Liver (tissue), 9 donors: ENCODE data around the gene LRP3. TPM values are rescaled to one million over a fixed set of nuclear protein-coding genes. Genes with fewer than 3 reads are reported as not detected.

Experiments
- DNase-seq: peaks from one replicate; pipeline ENCODE4 v3.0.0-alpha.2; 2017; ENCODE audit warnings: low spot score
- H3K27ac ChIP-seq, 2 donors: one replicate each; pipeline ENCODE4 v1.7.0; 2013; ENCODE audit warnings: inconsistent platforms in 2 of 2, low read length in 2 of 2, control low read depth in 1 of 2, low read depth in 1 of 2, mild to moderate bottlenecking in 1 of 2
- H3K27me3 ChIP-seq, 4 donors: one replicate each; pipeline versions ENCODE4 v1.6.1 to v1.7.0; 2013; ENCODE audit warnings: low read length in 3 of 4, inconsistent platforms in 1 of 4, mild to moderate bottlenecking in 1 of 4, moderate library complexity in 1 of 4; ENCODE audit not compliant: control insufficient read depth in 4 of 4, insufficient read depth in 4 of 4
- H3K36me3 ChIP-seq, 4 donors: one replicate each; pipeline versions ENCODE4 v1.6.1 to v1.7.0; 2013; ENCODE audit warnings: low read length in 3 of 4, mild to moderate bottlenecking in 3 of 4, low read depth in 1 of 4, moderate library complexity in 1 of 4; ENCODE audit not compliant: control insufficient read depth in 4 of 4, insufficient read depth in 3 of 4
- H3K4me1 ChIP-seq, 4 donors: one replicate each; pipeline versions ENCODE4 v1.6.1 to v1.7.0; 2013; ENCODE audit warnings: low read length in 3 of 4, mild to moderate bottlenecking in 3 of 4, moderate library complexity in 1 of 4; ENCODE audit not compliant: control insufficient read depth in 4 of 4, insufficient read depth in 4 of 4
- H3K4me3 ChIP-seq, 3 donors: one replicate each; pipeline versions ENCODE4 v1.6.1 to v1.7.0; 2013; ENCODE audit warnings: low read length in 3 of 3, control low read depth in 1 of 3, low read depth in 1 of 3, mild to moderate bottlenecking in 1 of 3
- H3K9ac ChIP-seq, 2 donors: one replicate each; pipeline ENCODE4 v1.7.0; 2013; ENCODE audit warnings: low read length in 2 of 2, mild to moderate bottlenecking in 2 of 2, moderate library complexity in 2 of 2, control low read depth in 1 of 2, low read depth in 1 of 2
- H3K9me3 ChIP-seq, 4 donors: one replicate each; pipeline versions ENCODE4 v1.6.1 to v1.7.0; 2013; ENCODE audit warnings: low read length in 3 of 4; ENCODE audit not compliant: control insufficient read depth in 4 of 4
- ATF3 ChIP-seq: IDR thresholded peaks from 2 replicates; pipeline ENCODE4 v1.6.1; 2016; ENCODE audit warnings: antibody characterized with exemption
- EGR1 ChIP-seq, 2 donors: IDR thresholded peaks; 2 replicates each; pipeline ENCODE4 v1.6.1; 2016 to 2018; ENCODE audit warnings: antibody characterized with exemption in 2 of 2, low read depth in 2 of 2
- FOXA1 ChIP-seq: IDR thresholded peaks from 2 replicates; pipeline ENCODE4 v1.6.1; 2016; ENCODE audit warnings: antibody characterized with exemption
- FOXA2 ChIP-seq: IDR thresholded peaks from 2 replicates; pipeline ENCODE4 v1.6.1; 2016; ENCODE audit warnings: antibody characterized with exemption
- GABPA ChIP-seq, 2 donors: IDR thresholded peaks in 1 of 2; conservative IDR thresholded peaks in 1 of 2; 2 replicates each; pipeline ENCODE4 v1.6.1; 2016; ENCODE audit warnings: antibody characterized with exemption in 2 of 2, mild to moderate bottlenecking in 1 of 2, moderate library complexity in 1 of 2
- HNF4A ChIP-seq, 2 donors: conservative IDR thresholded peaks; 2 replicates each; pipeline ENCODE4 v1.6.1; 2016; ENCODE audit warnings: antibody characterized with exemption in 2 of 2, mild to moderate bottlenecking in 2 of 2
- HNF4G ChIP-seq: IDR thresholded peaks from 2 replicates; pipeline ENCODE4 v1.6.1; 2016; ENCODE audit warnings: antibody characterized with exemption
- JUND ChIP-seq, 2 donors: IDR thresholded peaks; 2 replicates each; pipeline ENCODE4 v1.6.1; 2016; ENCODE audit warnings: antibody characterized with exemption in 2 of 2
- RAD21 ChIP-seq, 2 donors: IDR thresholded peaks; 2 replicates each; pipeline ENCODE4 v1.6.1; 2016; ENCODE audit warnings: antibody characterized with exemption in 2 of 2, mild to moderate bottlenecking in 2 of 2
- REST ChIP-seq: IDR thresholded peaks from 2 replicates; pipeline ENCODE4 v1.6.1; 2016; ENCODE audit warnings: antibody characterized with exemption, mild to moderate bottlenecking
- RXRA ChIP-seq, 2 donors: IDR thresholded peaks; 2 replicates each; pipeline ENCODE4 v1.6.1; 2017 to 2018; ENCODE audit warnings: antibody characterized with exemption in 2 of 2, mild to moderate bottlenecking in 1 of 2
- SP1 ChIP-seq: IDR thresholded peaks from 2 replicates; pipeline ENCODE4 v1.6.1; 2018; ENCODE audit warnings: antibody characterized with exemption, mild to moderate bottlenecking
- TAF1 ChIP-seq: conservative IDR thresholded peaks from 2 replicates; pipeline ENCODE4 v1.6.1; 2016; ENCODE audit warnings: antibody characterized with exemption, mild to moderate bottlenecking
- YY1 ChIP-seq: IDR thresholded peaks from 2 replicates; pipeline ENCODE4 v1.6.1; 2016; ENCODE audit warnings: antibody characterized with exemption, mild to moderate bottlenecking
- ZBTB33 ChIP-seq: IDR thresholded peaks from 2 replicates; pipeline ENCODE4 v1.6.1; 2016; ENCODE audit warnings: antibody characterized with exemption
- WGBS: extraction: QIAGEN DNeasy Blood & Tissue Kit; methylation state at CpG from one replicate; pipeline ENCODE4 v1.1.7; 2013; 5-methylcytosine and 5-hydroxymethylcytosine counted together
- polyA plus RNA-seq, 2 donors: library from polyadenylated mRNA; stranded (reverse) in 1 of 2; unstranded in 1 of 2; fragments of 200-250 nt in 1 of 2; fragments of >200 nt in 1 of 2; fragmentation: Nextera tagmentation in 1 of 2; extraction: Ambion mirVana in 1 of 2; gene quantifications; one replicate each; pipeline versions ENCODE4 v1.2.1 to v1.2.3, GENCODE V29; 2013 to 2015
- total RNA-seq, 2 donors: library from RNA; depleted of rRNA; stranded (reverse); fragments of >200 nt; gene quantifications; one replicate each; pipeline ENCODE4 v1.2.3, GENCODE V29; 2014
- donor health status: healthy.
- donor health status: healthy.
- donor health status: healthy.
- donor health status: healthy.
- donor health status: healthy.

The LRP3 gene
- total and polyA plus RNA-seq, 4 donors, result 2.5 to 42.3 (median 15.4) TPM

DNA sequence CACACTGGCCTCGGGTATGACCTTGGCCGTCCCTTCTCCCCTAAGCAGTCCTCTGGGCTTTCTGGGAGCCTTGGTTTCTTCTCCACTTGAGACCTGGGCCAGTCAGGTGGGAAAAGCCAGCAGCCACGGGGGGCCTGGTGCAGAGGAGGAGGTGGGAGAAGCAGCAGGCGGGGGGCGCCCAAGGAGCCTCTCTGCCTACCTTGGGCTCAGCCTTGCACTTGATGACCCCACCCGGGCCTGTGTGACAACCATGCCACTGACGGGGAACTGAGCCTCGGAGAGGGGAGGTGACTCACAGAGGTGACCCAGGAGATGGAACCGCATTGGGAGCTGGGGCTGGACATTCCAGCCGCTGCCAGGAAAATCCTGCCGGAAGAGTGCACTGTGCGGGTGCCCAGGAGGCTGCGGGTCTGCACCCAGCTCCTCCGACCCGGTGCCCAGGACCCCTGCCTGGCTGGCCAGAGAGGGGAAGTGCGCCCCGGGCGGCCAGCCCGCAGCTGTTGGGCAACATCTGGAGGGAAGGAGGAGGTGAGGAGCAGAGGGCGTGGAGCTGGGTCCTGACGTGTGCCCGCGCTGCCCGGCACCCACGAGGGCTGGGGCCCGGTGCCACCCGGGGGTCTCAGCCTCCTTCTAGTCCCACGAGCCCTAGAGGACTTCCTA is 55.0 kb downstream of the LRP3 start:
- Histone ChIP-seq H3K9ac (peak overlapping the region; percentile 10 to 19), H3K27ac (peak overlapping the region; percentile 67 to 91), H3K27me3 (no peaks in the 10 kb centered on the region), H3K9me3 (peaks cover 0 to 4% (median under 1%) of the 10 kb centered on the region in 4 donors), H3K36me3 (no peaks in the 10 kb centered on the region), H3K4me1 (peaks cover 15 to 48% (median 38%) of the 10 kb centered on the region in 4 donors), H3K4me3 (peak overlapping the region in 1 of 3 donors; percentile 26)
- 21% methylated on average over 28 of the region's 28 CpGs for WGBS
- no peak for DNase-seq
- TF ChIP-seq RXRA (IDR thresholded peaks at IDR 0.05) (peak; percentile 2 to 41), TAF1 (no peak), RAD21 (IDR thresholded peaks at IDR 0.05) (peak in 1 of 2 donors; percentile 54), ATF3 (no peak), HNF4A (conservative IDR thresholded peaks at IDR 0.05) (peak in 1 of 2 donors; percentile 14), SP1 (peak; percentile 22)

DNA sequence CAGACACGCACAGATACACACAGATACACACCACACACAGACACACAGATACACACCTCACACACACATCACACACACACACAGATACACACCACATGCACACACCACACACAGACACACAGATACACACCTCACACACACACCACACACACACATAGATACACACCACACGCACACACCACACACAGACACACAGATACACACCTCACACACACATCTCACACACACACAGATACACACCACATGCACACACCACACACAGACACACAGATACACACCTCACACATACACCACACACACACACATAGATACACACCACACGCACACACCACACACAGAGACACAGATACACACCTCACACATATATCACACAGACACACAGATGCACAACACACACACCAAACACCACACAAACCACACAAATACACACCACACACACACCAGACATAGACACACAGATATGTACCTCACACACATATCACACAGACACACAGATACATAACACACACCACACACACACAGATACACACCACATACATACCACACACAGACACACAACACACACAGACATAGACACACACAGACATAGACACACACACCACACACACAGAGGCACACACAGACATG is 55.7 kb downstream of the LRP3 start:
- H3K4me3 ChIP-seq, result no peak overlapping the region
- no peak for DNase-seq
- peak overlapping the region; percentile 67 to 91 for H3K27ac ChIP-seq
- H3K36me3 ChIP-seq, result no peaks in the 10 kb centered on the region
- TF ChIP-seq FOXA1 (no peak), GABPA (IDR thresholded peaks at IDR 0.05 in 1 of 2, conservative IDR thresholded peaks at IDR 0.05 in 1 of 2) (no peak)
- peaks cover 15 to 47% (median 38%) of the 10 kb centered on the region in 4 donors for H3K4me1 ChIP-seq
- no peaks in the 10 kb centered on the region for H3K27me3 ChIP-seq
- H3K9me3 ChIP-seq, result peaks cover 0 to 4% (median under 1%) of the 10 kb centered on the region in 4 donors
- H3K9ac ChIP-seq, result peak overlapping the region in 1 of 2 donors; percentile 19
- WGBS, result 68% methylated on average over 3 of the region's 3 CpGs

- 100% methylated on average over 1 of the region's 1 CpG for WGBS
- no peaks in the 10 kb centered on the region for H3K27me3 ChIP-seq
Observed at GRCh38 chr19:33250500-33250899, 56.4 kb downstream of the LRP3 start.

More at GRCh38 chr19:33250500-33250899, 56.4 kb downstream of the LRP3 start:
- no peak for TF ChIP-seq RXRA (IDR thresholded peaks at IDR 0.05)
- TF ChIP-seq HNF4G, result no peak
- no peak for TF ChIP-seq FOXA2
- no peak for TF ChIP-seq YY1
- no peak for TF ChIP-seq ZBTB33
- TF ChIP-seq TAF1, result no peak
- no peak for TF ChIP-seq REST
- TF ChIP-seq EGR1 (IDR thresholded peaks at IDR 0.05; ENCODE audit: low read depth in 2 of 2), result no peak
- TF ChIP-seq SP1, result no peak
- no peak for TF ChIP-seq GABPA (IDR thresholded peaks at IDR 0.05 in 1 of 2, conservative IDR thresholded peaks at IDR 0.05 in 1 of 2)
- TF ChIP-seq HNF4A (conservative IDR thresholded peaks at IDR 0.05), result no peak
- TF ChIP-seq FOXA1, result no peak
- TF ChIP-seq ATF3, result no peak
- no peak for TF ChIP-seq JUND (IDR thresholded peaks at IDR 0.05)
- TF ChIP-seq RAD21 (IDR thresholded peaks at IDR 0.05), result no peak
- Histone ChIP-seq H3K27ac (no peak overlapping the region), H3K4me3 (no peak overlapping the region), H3K36me3 (no peaks in the 10 kb centered on the region), H3K9ac (no peak overlapping the region), H3K4me1 (peaks cover 15 to 45% (median 38%) of the 10 kb centered on the region in 4 donors), H3K9me3 (peaks cover 0 to 4% (median under 1%) of the 10 kb centered on the region in 4 donors)
- no peak for DNase-seq
